HG02852 (cell line): ENCODE results near the gene ADM5.
"Not testable (repeated sequence)": the region's sequence is repeated elsewhere in the genome, so short reads cannot be mapped to it uniquely, and the experiment has no call there.

ENCODE experiments used
- ATAC-seq: cut with Tn5 transposase; IDR thresholded peaks from one replicate; pipeline ENCODE4 v1.9.1; 2021; ENCODE audit warnings: mild to moderate bottlenecking, moderate library complexity; ENCODE audit not compliant: unreplicated experiment

The ADM5 gene

GRCh38 chr19:49699364-49699763 lies 10.0 kb downstream of the ADM5 start:
- ATAC-seq: no peak

GRCh38 chr19:49700563-49700962 lies 11.2 kb downstream of the ADM5 start:
- ATAC-seq: no peak

- no peak for ATAC-seq
Measured at GRCh38 chr19:49701271-49701786, 11.9 kb downstream of the ADM5 start.

- no peak for ATAC-seq
Measured at GRCh38 chr19:49704888-49705642, 15.7 kb downstream of the ADM5 start.

GRCh38 chr19:49705919-49706318 lies 16.5 kb downstream of the ADM5 start:
- no peak for ATAC-seq

GRCh38 chr19:49710372-49710951 lies 21.1 kb downstream of the ADM5 start:
- ATAC-seq: no peak

GRCh38 chr19:49712397-49712859 lies 23.0 kb downstream of the ADM5 start:
- ATAC-seq: no peak

GRCh38 chr19:49713236-49713845 lies 23.9 kb downstream of the ADM5 start:
- ATAC-seq: no peak

- no peak for ATAC-seq
Measured at GRCh38 chr19:49716154-49716553, 26.8 kb downstream of the ADM5 start.

GRCh38 chr19:49718511-49718910 lies 29.1 kb downstream of the ADM5 start:
- no peak for ATAC-seq

DNA sequence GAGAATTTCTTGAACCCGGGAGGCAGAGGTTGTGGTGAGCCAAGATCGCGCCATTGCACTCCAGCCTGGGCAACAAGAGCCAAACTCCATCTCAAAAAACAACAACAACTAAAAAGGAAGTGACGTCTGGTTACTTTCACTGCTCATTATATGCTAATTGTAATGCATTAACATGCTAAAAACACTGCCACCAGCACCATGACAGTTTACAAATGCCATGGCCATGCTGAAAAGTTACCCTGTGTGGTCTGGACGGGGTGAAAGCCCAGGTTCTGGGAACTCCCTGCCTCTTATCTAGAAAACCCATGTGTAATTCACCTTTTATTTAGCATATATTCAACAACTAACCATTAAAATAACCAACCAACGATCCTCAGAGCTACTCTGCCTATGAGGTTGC lies 29.6 kb downstream of the ADM5 start:
- no peak for ATAC-seq

DNA sequence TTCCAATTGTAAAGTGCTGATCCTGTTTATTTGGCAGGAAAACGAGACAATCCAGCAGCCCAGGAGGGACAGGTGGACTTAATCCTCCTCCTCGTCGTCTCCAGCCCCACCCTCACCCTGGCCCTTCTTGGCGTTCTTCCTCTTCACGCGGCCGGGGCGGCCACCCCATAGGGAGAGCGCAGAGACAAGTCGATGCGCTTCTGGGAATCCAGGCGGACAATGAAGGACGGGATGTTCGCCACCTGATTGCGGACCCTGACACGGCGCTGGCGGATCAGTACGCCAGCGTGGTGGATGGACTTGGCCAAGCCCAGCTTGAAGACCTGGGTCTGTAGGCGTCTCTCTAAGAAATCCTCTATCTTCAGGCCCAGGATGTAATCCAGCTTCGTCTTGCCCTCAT lies 30.0 kb downstream of the ADM5 start:
- ATAC-seq: not testable (repeated sequence)

DNA sequence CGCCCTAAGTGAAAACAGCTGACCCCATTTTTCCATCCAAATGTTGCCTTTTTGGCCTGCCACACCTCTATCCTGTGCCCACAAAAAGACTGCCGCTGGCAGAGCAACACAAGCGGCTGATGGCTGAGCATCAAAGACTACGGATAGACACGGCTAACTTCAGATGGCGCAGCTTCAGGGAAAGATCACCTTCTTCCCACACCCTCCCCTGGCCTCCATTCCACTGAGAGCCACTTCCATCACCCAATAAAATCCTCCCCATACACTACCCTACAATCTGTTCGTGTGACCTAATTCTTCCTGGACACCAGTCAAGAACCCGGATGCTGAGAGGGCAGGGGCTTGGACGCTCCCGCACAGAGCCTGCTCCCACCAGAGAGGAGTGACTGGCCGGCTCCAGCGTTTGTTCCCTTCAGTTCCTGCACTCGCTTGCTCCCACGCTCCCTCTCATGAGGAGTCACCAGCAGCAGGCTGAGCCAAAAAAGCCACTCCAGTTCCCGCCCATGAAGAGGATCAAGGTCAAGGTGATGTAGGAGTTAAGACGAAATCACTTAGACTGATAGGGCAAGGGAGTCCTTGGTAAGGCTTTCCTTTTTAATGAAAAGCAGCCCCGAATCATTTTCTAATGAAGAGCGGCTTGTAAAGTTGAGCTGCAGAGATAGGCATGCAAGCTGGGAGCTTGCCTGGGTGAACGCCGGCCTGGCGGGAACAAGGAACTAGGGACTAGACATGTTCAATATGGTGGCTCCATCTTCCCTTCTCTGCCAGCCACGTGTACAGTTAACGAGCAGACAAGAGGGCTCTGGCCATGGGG lies 38.0 kb downstream of the ADM5 start:
- no peak for ATAC-seq

- ATAC-seq: no peak
Measured at GRCh38 chr19:49730166-49730565, 40.8 kb downstream of the ADM5 start.

GRCh38 chr19:49738268-49738667 lies 48.9 kb downstream of the ADM5 start:
- no peak for ATAC-seq

DNA sequence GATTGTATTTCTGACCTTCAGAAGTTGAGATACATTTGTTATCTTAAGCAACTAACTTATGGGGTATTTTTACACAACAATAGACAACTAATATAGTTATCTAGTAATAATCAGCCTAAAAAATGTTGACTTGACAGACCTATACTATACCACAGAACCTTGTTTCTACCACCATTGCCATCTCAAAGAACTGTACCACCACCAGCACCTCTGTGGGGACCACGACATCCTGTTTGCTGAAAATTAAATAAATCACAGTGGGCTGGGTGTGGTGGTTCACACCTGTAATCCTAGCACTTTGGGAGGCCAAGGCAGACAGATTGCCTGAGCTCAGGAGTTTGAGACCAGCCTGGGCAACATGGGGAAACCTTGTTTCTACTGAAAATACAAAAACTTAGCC lies 49.7 kb downstream of the ADM5 start:
- no peak for ATAC-seq

- ATAC-seq: no peak
Measured at GRCh38 chr19:49739933-49740332, 50.5 kb downstream of the ADM5 start.
